Peyer's patch (tissue), 4 donors: ENCODE results near the gene UNC5A. TPM values are rescaled to one million over a fixed set of nuclear protein-coding genes. Genes with fewer than 3 reads are reported as not detected.

Source experiments
- DNase-seq, 3 donors: peaks; one replicate each; pipeline ENCODE4 v3.0.0-alpha.2; 2017 to 2019
- H3K27ac ChIP-seq, 4 donors: fragments of 200-600 bp; sonication (generic); one replicate each; pipeline ENCODE4 v1.5.1; 2016 to 2019
- H3K27me3 ChIP-seq, 2 donors: fragments of 200-600 bp; sonication (generic); one replicate each; pipeline ENCODE4 v1.5.1; 2019
- H3K36me3 ChIP-seq, 3 donors: fragments of 200-600 bp; sonication (generic); one replicate each; pipeline ENCODE4 v1.5.1; 2016 to 2019
- H3K4me1 ChIP-seq, 4 donors: fragments of 200-600 bp; sonication (generic); one replicate each; pipeline ENCODE4 v1.5.1; 2016 to 2019
- H3K4me3 ChIP-seq, 4 donors: fragments of 200-600 bp; sonication (generic); 1 replicate in 3 of 4; 2 replicates in 1 of 4; pipeline ENCODE4 v1.5.1; 2016 to 2019; ENCODE audit warnings: mild to moderate bottlenecking in 1 of 4
- H3K9me3 ChIP-seq, 4 donors: fragments of 200-600 bp; sonication (generic); one replicate each; pipeline ENCODE4 v1.5.1; 2016 to 2019; ENCODE audit warnings: mild to moderate bottlenecking in 1 of 4
- CTCF ChIP-seq, 6 experiments: fragments of 450-650 bp in 4 of 6; fragments of 200-600 bp in 2 of 6; sonication (generic) in 1 of 6; IDR thresholded peaks; one replicate each; pipeline ENCODE4 v1.5.1; 2017 to 2019; ENCODE audit warnings: antibody characterized with exemption in 6 of 6, mild to moderate bottlenecking in 3 of 6, moderate library complexity in 1 of 6
- POLR2A ChIP-seq, 2 donors: fragments of 450-650 bp; IDR thresholded peaks; one replicate each; pipeline ENCODE4 v1.5.1; 2017; ENCODE audit warnings: antibody characterized with exemption in 2 of 2, mild to moderate bottlenecking in 2 of 2, moderate library complexity in 2 of 2
- total RNA-seq, 4 donors: library from RNA; depleted of rRNA; stranded (reverse); fragments of >200 nt; gene quantifications; one replicate each; pipeline ENCODE4 v1.1.0, GENCODE V29; 2016

Gene UNC5A
- total RNA-seq, 4 donors from 2014 or later: 0.18 TPM; not detected in 3

- TF ChIP-seq POLR2A (IDR thresholded peaks at IDR 0.05) (no peak), CTCF (IDR thresholded peaks at IDR 0.05) (no peak)
- Histone ChIP-seq H3K4me1 (no peaks in the 10 kb centered on the region), H3K27ac (no peak overlapping the region), H3K36me3 (no peaks in the 10 kb centered on the region), H3K4me3 (no peak overlapping the region), H3K27me3 (no peaks in the 10 kb centered on the region), H3K9me3 (no peaks in the 10 kb centered on the region)
- DNase-seq: no peak
These were observed 10.3 kb upstream of the UNC5A start for GRCh38 chr5:176800024-176800423.

- TF ChIP-seq POLR2A (IDR thresholded peaks at IDR 0.05): no peak
- no peak for TF ChIP-seq CTCF (IDR thresholded peaks at IDR 0.05)
- Histone ChIP-seq H3K36me3 (no peaks in the 10 kb centered on the region), H3K4me1 (no peaks in the 10 kb centered on the region), H3K27me3 (no peaks in the 10 kb centered on the region), H3K9me3 (no peaks in the 10 kb centered on the region), H3K27ac (no peak overlapping the region), H3K4me3 (no peak overlapping the region)
- no peak for DNase-seq
These were observed 8.1 kb upstream of the UNC5A start for GRCh38 chr5:176802116-176802784.

GRCh38 chr5:176803068-176803942 lies 7.1 kb upstream of the UNC5A start:
- no peaks in the 10 kb centered on the region for H3K9me3 ChIP-seq
- H3K36me3 ChIP-seq: no peaks in the 10 kb centered on the region
- H3K27ac ChIP-seq: no peak overlapping the region
- H3K4me1 ChIP-seq: no peaks in the 10 kb centered on the region
- no peak overlapping the region for H3K4me3 ChIP-seq
- no peaks in the 10 kb centered on the region for H3K27me3 ChIP-seq
- TF ChIP-seq POLR2A (IDR thresholded peaks at IDR 0.05) (no peak), CTCF (IDR thresholded peaks at IDR 0.05) (no peak)
- DNase-seq: no peak

- no peaks in the 10 kb centered on the region for H3K4me1 ChIP-seq
- no peak for TF ChIP-seq POLR2A (IDR thresholded peaks at IDR 0.05)
- TF ChIP-seq CTCF (IDR thresholded peaks at IDR 0.05): no peak
- no peak overlapping the region for H3K4me3 ChIP-seq
- no peaks in the 10 kb centered on the region for H3K9me3 ChIP-seq
- no peaks in the 10 kb centered on the region for H3K27me3 ChIP-seq
- H3K27ac ChIP-seq: no peak overlapping the region
- no peaks in the 10 kb centered on the region for H3K36me3 ChIP-seq
- DNase-seq: no peak
These were observed 6.3 kb upstream of the UNC5A start for GRCh38 chr5:176803943-176804498.

- DNase-seq: no peak
- H3K9me3 ChIP-seq: peaks cover 0 to 5% (median 0%) of the 10 kb centered on the region in 4 donors
- peaks cover 0 to 11% of the 10 kb centered on the region in 2 donors for H3K27me3 ChIP-seq
- peaks cover 0 to 17% (median 7%) of the 10 kb centered on the region in 4 donors for H3K4me1 ChIP-seq
- H3K27ac ChIP-seq: no peak overlapping the region
- TF ChIP-seq CTCF (IDR thresholded peaks at IDR 0.05) (no peak), POLR2A (IDR thresholded peaks at IDR 0.05) (no peak)
- no peaks in the 10 kb centered on the region for H3K36me3 ChIP-seq
- H3K4me3 ChIP-seq: no peak overlapping the region
These were observed 4.2 kb upstream of the UNC5A start for GRCh38 chr5:176806137-176806536.
